GM19372 (cell line): Measurements from ENCODE around the gene EYA4.

Source experiments
- ATAC-seq: cut with Tn5 transposase; IDR thresholded peaks from one replicate; pipeline ENCODE4 v1.9.1; 2021; ENCODE audit warnings: mild to moderate bottlenecking, low read depth, moderate library complexity; ENCODE audit not compliant: unreplicated experiment

The EYA4 gene

DNA sequence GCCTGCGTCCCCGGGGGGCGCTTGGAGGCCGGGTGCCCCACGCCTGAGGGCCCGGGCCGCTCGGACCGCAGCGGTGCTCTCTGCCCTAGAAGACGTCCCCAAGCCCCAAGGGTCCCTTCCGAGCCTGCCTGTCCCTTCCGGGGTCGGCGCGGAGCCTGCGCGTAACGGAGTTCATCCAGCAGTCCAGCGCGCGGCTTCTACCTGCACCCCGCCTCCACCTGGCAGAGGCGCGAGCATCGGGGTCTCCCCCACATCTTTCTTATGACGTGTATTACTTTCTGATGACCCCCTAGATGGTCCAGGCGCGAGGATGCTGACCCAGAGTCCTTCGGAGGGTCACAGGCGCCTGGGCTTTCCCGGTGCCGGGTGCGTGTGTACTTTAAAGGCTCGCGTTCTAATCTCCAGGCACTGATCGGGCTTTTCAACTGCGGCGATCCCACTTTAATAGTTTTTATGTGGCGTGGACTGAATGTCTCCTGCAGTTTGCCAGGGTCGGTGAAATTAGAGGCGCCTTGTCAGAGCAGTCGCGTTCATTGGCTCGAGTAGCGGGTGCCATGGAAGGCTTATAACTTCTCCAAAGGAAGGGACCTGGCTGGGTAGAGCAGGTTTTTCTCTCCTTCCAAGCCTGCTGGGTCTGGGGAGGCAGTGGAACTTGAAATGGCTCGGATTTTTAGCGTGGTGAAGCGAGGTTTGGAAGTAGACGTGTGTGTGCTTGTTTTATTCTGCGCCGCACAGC, 912 bp downstream of the EYA4 start:
- ATAC-seq = no peak

DNA sequence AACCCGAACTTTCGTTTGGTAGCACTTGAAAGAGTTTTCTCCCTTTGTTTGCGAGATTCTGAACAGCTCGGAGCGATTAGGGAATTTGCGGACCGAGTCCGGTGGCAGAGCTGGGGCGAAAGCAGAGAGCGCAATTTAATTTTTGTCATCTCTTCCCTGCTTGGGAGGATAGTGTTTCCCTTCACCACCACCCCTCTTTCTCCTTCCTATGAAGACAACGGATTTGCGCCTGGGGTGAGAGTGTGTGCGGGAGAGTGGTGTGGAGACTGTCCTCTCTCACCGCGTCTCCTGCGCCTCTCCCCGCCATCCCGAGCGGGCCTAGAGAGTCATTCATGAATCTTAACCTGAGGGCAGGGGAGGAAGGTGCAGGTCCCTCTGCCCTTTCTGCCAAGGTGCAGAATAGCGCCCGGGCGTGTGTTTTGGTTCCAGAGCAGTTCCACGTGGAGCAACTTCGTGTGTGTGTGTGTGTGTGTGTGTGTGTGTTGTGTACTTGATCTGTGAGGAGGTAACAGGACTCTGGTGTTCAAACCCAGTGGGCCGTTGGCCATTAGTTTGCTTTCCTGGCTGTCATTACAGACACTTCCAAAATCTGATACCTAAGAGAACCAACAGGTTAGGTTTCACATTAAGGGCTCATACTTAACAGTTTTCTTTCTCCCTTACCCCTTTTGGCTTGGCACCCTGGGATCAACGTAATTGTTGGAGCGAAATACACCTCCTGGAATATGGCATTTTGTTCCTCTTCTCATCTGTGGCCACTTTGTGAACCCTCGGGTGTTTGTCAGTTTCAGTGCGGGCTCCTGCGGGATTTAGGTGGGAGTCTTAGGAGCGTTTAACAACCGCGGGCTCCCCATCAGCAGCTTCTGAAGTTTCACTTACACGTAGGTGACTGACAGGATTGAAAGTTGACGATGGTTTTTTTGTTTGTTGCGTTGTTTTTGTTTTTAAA, 1.8 kb downstream of the EYA4 start:
- ATAC-seq = no peak

GRCh38 chr6:133243723-133244305, 2.7 kb downstream of the EYA4 start:
- no peak for ATAC-seq

DNA sequence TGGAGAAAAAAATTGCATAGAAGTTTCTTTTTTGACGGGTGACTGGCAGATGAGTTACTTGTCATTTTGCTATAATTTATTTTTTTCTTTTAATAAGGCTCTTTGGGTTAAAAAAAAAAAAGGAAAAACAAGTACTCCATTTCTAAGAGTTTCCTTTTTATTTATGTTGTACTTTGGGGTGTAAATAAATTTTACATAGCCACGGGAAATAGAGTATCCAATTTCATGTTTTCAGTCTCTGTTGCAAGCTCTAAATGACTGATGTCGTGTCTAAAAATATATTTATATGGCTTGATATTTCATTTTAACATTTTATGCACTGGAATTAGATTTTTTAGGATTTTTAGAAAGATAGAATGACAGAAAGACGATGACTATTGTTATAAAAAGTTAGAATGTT, 3.4 kb downstream of the EYA4 start:
- no peak for ATAC-seq

- no peak for ATAC-seq
Observed at GRCh38 chr6:133245007-133245406, 3.9 kb downstream of the EYA4 start.

DNA sequence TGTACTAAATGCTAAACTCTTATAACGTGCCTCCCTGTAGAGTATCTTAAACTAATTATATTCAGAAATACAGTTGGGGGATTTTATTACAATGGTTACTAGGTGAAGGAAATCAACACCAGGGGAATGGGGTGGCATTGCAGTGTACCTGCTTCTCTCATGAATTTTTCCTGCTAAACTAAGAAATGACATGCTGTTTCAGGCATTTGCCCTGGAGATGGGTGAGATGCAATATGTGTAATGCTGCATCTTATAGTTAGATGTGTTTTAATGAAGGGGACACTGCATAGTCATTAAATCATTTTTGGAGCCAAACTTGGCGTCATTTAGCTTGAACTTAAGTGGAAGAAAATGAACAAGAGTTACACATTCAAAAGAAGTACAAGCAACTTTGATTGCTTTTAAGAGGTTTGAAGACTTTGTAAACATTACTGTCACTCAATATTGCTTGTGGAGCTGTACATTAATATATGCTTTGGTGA, 4.3 kb downstream of the EYA4 start:
- no peak for ATAC-seq

GRCh38 chr6:133247581-133247980, 6.4 kb downstream of the EYA4 start:
- ATAC-seq = no peak

- ATAC-seq = no peak
Observed at GRCh38 chr6:133248241-133249001, 7.3 kb downstream of the EYA4 start.

- ATAC-seq = no peak
Observed at GRCh38 chr6:133251688-133252087, 10.5 kb downstream of the EYA4 start.

DNA sequence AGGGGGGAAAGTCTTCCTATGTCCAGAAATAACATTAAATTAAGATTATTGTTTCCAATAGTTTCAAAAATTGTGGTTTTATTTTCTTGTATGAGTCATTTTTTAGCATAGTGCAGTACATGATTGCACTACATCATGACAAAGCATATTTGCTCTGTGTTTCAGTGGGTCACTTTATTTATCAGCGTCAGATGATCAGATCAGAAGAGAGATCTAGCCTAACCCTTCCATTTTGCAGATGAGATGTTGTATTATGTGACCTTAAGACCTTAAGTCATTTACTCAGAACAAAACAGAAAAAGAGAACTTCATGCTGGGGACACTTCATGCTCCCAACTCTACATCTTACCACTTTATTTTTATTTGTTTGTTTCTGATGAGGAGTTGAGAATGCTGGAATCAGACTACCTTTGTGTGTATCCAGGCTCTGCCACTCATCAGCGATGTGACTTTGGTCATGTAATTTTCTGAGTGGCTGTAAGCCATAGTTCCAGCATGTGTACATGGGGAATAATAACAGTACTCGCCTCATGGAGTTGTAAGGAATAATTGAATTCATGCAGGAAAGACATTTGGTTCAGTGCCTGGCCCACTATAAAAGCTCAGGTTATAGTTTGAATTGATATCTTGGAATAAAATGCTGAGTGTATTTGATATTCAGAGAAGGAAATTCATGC, 13.5 kb downstream of the EYA4 start:
- no peak for ATAC-seq

GRCh38 chr6:133257545-133258105, 16.5 kb downstream of the EYA4 start:
- no peak for ATAC-seq

DNA sequence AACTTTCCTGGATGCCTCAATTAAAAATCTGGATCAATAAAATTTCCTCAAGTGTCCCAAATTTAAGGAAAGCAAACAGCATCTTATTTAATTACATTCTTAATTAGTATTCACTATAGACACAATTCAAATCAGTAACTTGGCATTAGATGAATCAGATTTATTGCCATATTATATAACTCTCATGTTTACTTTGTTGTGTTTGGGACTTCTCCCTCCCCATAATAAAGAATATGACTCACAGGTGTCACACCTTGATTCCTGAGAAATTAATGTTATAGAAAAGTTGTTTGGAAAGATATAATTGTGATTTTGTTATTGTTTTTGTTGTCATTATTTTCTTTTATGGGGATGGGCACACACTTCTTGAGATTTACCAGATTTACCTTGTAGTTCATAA, 18.4 kb downstream of the EYA4 start:
- ATAC-seq = no peak

- no peak for ATAC-seq
Observed at GRCh38 chr6:133262804-133263203, 21.6 kb downstream of the EYA4 start.

DNA sequence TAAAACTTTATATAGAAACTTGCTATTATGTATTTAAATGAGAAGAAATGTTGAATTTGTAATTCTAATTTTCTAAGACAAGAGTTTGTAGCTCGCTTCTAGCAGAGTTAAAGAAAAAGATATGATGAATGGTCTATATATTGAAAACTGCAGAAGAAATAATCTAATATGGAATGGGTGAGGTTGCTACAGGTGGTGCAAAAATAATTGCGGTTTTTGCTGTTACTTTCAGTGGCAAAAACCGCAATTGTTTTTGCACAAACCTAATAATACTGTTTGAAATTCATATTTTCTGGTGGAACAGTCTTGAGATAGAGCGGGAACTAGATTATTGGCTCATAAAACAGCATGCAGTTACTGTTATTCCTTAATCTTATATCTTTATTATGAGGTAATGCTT, 23.9 kb downstream of the EYA4 start:
- ATAC-seq = no peak

DNA sequence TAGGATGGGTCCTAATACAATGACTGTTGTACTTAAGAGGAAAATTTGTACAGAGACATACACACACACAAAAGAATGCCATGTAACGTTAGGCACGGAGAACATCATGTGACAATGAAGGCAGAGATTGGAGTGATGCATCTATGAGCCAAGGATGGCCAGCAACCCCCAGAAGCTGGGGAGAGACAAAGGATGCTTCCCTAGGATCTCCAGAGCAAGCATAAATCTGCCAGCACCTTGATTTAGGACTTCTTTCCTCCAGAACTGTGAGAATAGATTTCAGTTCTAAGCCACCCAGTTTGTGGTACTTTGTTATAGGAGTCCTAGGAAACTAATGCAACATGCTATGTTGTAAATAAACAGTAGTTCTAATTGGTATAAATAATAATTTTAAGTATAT, 25.0 kb downstream of the EYA4 start:
- no peak for ATAC-seq

DNA sequence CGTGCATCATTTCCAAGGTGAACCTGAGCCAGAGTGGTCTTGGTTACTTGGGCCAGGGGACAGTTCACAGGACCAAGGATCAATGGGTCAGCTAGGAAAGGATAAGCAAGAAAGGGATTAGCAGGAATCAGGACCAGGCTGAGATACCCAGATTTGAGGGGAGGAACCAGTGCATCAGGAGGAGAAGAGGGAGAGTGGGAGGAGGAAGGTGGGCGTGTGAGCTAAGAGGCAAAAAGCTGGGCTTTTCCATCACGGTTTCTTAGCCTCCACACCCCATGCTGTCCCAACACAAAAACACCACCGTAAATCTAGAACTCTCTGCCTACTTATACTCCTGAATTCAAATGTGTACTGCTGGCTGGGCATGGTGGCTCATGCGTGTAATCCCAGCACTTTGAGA, 27.5 kb downstream of the EYA4 start:
- no peak for ATAC-seq

GRCh38 chr6:133274813-133275212, 33.7 kb downstream of the EYA4 start:
- ATAC-seq = no peak

DNA sequence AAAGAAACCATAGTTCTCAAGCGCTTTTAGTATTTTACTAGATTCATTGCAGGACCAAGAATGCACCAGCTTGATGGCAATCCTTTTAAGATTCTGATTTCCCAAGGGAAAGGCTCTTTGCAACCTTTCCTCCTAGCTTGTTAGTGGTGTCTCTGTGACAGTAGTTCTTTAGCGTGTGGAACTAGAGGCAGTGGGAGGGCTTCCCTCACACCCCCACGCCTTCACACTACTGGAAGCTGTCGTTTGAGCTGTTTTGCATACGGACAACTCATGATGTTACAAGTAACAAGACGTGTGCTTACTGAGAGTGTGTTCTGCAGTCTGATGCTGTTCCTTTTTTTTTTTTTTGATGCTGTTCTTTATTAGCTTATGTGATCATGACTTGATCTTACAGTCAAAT, 34.1 kb downstream of the EYA4 start:
- ATAC-seq = no peak

- no peak for ATAC-seq
Observed at GRCh38 chr6:133277228-133277899, 36.2 kb downstream of the EYA4 start.
